NCI-H2081 (cell line): ENCODE data around the gene CCND3.
"Not testable (repeated sequence)": the region's sequence is repeated elsewhere in the genome, so short reads cannot be mapped to it uniquely, and the experiment has no call there.

ENCODE experiments used
- DNase-seq, 2 experiments: peaks; one replicate each; lab custom pipeline; 2025; lab: John Stamatoyannopoulos, UW

Gene CCND3

DNA sequence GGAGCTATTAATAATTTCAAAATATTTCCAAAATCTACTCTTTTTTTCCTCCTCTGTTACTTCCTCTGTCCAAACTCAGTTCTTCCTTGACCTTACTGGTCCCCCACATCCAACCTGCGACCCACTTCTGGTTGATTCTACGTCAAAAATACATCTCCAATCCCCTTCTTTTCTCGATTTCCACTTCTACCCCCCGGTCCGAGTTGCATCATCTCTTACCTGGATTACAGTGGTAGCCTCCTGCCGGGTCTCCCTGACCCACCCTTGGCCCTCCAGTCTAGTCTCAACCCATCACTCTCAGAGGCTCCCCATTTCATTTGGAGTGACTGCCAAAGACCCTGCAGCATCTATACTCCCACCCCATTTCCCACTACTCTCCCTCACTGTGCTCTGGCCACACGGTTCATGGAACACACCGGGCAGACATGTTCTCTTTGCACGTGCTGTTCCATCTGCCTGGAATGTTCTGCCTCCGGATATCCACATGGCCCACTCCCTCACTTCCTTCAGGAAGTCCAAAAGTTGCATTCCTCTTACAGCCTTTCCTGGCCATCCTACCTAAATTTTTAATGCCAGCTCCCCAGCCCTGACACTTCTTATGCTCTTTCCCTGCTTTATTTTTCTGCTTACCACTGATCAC is 6.1 kb upstream of the CCND3 start:
- DNase-seq: no peak

- no peak for DNase-seq
Observed at GRCh38 chr6:41943456-41943855, 1.8 kb upstream of the CCND3 start.

- DNase-seq: not testable (repeated sequence)
Observed at GRCh38 chr6:41942882-41943281, 1.3 kb upstream of the CCND3 start.

GRCh38 chr6:41942067-41942851 is 651 bp upstream of the CCND3 start:
- DNase-seq: no peak

GRCh38 chr6:41940759-41941279 is 789 bp downstream of the CCND3 start:
- no peak for DNase-seq

DNA sequence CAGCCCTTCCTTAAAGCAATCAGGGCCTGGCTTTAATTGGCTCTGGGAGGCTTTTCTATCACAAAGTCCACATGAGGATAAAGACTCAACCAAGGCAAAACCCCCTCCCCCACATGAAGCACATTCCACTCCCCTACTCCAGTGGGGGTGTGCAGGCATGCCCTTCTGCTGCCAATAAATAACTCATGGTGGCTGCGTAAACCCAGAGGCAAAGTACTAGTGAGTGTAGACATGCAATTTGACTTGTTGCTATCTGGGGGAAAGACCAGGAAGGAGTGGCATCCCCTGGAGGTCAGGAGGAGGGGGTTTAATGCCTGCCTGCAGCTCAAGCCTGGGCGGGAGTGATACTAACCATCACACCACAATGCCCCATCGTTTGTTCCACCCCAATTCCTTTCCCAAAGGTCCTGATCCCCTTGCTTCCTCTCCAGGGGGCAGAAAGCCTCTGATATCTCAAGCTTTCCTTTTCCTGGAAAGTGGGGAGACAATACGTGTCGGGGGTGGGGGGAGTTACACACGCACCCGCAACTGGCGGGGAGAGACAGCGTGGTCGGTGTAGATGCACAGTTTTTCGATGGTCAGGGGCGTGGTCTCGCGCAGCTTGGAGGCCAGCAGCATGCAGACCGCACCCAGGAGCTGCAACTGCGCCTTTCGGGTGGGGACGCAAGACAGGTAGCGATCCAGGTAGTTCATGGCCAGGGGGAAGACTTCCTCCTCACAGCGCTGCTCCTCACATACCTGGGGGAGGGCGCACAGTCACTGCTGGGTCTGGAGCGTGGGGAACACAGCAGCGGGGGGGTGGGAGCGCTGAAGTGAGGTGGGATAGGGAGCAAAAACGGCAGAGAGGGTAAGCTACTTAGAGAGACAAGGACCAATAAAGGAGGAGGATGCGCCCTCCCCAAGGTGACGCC is 1.5 kb downstream of the CCND3 start:
- no peak for DNase-seq

DNA sequence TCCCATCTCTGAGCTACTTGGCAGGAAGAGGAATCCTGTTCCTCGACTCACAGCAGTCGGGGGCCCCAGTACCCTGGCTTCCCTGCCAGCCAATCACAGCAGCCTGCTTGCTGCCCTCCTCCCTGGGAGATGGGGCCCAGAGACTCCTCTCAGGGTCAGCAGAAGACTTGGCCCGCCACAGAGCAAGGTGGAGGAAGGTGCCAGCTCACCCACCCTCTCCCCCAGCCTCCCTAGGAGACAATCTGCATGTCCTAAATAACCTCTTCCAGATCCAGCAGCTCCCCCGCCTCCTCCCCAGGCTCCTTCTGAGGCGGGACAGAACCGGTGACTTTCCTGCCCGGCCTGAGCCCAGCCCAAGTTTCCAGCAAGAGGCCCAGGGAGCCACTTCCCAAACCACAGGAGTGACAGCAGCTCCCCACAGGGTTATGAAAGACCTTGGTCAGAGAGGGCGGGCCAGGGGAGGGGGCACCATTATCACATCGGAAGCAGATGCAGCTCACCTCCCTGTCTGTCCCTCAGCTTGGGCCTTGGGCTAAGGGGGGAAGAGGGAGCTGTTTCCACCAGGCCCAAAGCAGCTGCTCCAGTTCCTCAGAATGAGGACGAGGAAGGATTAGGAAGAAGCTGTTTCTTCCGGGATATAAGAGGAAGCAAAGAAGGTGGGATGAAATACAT is 2.3 kb downstream of the CCND3 start:
- no peak for DNase-seq

DNA sequence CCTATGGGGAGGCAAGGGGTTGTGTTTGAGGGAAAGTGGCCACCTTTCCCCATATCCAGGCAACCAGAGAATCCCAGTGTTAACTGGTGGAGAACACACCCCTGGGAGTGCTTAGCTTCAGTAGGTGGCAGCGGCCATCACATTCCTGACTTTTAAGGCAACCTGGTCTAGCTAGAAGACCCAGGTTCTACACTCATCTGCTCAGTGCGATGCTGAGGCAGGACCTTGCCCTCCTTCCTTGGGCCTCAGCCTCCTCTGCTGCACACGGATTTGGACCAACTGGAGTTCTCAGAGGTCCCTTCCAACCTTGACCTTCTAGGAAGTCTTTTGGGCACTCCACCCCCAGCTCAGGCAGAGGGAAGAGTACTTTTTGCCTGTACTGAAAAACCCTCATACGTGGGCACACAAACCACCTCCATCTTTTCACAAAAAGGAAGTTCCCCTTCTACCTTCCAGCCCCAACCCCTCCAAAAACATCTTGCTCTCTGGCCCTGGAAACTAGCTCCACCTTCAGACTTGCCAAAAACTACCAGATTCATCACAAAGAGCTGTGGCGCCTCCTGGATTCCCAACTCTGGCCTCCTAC is 2.9 kb downstream of the CCND3 start:
- no peak for DNase-seq

- no peak for DNase-seq
Observed at GRCh38 chr6:41937861-41938574, 3.6 kb downstream of the CCND3 start.

GRCh38 chr6:41937472-41937860 is 4.1 kb downstream of the CCND3 start:
- no peak for DNase-seq

DNA sequence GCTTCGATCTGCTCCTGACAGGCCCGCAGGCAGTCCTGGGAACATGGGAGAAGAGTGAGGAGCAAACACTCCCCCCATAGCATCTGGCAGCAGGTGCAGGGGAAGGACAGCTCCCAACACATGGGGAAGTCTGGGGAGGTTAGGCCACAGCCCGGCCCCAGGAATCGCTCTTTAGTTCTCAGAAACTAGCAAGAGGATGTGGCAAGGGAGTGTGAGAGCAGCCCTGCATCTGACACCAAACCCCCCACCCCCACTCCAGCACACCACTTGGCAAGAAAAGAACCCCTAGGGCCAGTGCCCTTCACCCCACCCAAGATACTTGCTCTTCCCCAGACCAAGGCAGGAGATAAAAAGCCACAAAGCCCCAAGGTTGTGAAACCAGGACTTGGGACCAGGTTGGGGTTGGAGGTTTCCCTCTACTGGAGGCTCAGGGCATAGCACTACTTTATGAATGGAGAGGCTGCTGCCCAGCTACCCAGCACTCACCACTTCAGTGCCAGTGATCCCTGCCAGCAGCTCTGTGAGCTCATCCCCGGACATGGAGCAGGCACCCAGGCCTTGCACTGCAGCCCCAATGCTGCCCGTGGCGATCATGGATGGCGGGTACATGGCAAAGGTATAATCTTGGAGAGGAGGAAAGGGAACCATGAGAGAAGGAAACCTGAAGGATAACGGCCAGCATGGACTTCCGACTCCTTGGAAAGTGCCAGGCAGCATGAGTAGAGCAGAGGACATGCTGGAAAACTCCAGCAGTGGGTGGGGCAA is 5.4 kb downstream of the CCND3 start:
- DNase-seq: peak; percentile 39 to 61

DNA sequence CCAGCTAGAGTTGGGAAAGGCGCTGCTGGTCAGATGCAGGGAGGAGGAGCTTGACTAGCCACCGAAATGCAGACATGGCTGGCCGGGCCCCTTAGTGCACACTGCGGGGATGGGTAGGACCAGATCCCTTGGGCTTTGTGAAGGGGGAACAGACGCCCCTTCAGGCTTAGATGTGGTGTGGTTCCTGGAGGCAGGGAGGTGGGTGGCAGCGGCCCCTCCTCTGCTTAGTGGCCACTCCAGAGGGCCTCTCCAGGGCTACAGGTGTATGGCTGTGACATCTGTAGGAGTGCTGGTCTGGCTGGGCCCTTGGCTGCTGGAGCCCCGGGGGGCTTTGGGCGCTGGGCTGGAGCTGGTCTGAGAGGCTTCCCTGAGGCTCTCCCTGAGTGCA is 5.9 kb downstream of the CCND3 start:
- no peak for DNase-seq

DNA sequence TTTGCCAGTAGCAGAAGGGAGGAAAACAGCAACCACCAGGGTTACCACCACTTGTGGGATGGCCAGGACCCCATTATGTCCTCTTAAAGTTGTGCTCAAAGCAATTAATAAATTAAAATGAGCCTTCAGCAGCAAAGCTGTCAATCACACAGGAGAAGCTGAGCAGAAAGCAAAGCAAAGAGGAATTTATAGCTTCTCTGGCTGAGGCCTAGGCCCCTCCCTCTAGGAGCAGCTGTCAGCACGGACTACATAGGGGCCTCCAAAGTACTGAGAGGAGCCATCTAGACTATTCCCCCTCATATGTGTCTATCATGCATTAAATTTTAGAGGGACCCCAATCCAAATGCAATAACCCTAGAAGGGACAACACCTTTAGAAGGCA is 6.4 kb downstream of the CCND3 start:
- DNase-seq: no peak

DNA sequence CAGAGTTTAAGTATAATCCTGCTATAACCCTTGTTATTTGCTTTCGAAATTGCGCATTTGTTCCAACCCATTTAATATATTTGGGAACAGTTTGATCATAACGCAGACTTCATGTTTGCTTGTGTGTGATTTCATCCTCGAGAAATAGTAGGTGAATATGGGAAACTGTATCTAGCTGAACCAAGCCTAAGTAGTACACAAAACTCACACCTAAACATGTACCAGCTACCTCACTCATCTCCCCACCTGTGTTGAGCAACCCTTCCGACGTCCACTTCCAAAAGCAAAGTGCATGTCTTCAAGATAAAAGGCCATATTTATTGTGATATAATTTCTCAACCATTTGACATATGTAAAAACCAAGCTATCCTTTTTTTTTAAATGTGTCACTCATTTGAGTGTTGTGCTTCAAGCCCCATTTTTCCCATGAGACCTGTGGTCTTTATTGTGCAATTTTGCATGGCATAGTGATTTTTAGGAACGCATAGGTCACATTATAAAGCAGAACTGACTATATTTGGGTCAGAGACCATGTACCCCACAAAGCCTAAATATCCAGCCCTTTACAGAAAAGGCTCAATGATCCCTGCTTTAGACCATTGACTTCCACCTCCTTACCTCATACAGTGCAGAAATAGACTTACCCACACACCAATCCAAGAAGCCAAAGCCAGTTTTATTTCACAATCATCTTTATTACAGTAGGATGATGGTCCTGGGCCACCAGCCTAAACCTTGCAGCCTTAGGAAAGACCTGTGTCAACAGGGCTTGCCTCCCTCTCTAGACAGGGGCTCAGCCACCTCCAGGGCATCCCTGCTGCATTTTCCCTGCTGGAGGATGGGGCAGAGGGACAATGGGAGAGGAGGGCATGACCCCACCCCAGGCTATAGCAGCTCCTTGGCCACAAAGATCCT is 7.1 kb downstream of the CCND3 start:
- DNase-seq: no peak

GRCh38 chr6:41932378-41932777 is 9.2 kb downstream of the CCND3 start:
- no peak for DNase-seq

DNA sequence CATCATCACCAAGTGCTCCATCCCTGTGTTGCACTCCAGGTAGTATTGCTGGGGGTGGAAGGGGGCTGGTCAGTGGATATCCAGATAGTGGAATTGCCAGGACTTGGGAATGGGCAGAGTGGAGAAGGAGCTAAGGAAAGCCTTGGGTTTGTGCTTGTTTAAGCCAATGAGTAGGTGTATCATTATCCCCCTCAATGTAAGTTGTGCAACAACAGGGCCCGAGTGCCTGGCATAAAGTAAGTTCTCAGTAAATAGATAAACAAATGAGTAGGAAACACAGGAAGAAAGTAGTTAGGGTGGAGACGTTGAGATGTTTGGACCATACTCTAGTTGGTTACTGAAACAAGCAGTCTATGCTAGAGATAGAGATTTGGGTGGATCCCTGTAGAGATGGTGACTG is 9.8 kb downstream of the CCND3 start:
- DNase-seq: no peak

- no peak for DNase-seq
Observed at GRCh38 chr6:41929924-41930323, 11.7 kb downstream of the CCND3 start.

- no peak for DNase-seq
Observed at GRCh38 chr6:41927253-41927652, 14.4 kb downstream of the CCND3 start.

GRCh38 chr6:41922154-41922553 is 19.5 kb downstream of the CCND3 start:
- DNase-seq: no peak
